ENCODE data around the gene MATCAP1.

DNA sequence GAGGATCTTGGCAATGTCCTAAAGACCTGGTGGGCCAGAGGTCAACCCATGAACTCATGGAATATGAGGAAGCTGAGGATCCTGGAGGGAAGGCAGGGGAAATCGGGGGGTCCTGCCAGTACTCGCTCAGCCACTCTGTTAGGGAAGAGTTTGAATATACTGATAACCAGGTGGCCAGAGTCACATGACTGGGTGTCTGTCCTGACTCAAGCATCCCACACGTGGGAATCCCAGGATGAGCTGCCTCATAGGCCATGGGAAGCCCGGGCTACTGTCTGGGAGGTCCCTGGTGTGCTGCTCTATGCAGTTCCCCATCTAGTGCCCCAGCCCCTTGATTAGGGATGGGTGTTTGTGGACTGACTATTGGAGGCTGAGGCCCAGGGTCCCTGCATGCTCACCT, 4.6 kb upstream of the MATCAP1 start:
- TF ChIP-seq, protein P1, sequence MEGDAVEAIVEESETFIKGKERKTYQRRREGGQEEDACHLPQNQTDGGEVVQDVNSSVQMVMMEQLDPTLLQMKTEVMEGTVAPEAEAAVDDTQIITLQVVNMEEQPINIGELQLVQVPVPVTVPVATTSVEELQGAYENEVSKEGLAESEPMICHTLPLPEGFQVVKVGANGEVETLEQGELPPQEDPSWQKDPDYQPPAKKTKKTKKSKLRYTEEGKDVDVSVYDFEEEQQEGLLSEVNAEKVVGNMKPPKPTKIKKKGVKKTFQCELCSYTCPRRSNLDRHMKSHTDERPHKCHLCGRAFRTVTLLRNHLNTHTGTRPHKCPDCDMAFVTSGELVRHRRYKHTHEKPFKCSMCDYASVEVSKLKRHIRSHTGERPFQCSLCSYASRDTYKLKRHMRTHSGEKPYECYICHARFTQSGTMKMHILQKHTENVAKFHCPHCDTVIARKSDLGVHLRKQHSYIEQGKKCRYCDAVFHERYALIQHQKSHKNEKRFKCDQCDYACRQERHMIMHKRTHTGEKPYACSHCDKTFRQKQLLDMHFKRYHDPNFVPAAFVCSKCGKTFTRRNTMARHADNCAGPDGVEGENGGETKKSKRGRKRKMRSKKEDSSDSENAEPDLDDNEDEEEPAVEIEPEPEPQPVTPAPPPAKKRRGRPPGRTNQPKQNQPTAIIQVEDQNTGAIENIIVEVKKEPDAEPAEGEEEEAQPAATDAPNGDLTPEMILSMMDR (IDR thresholded peaks at IDR 0.05; ENCODE audit: low read depth, low read length, missing input control) = no peak
- no peak for TF ChIP-seq JUND (IDR thresholded peaks at IDR 0.05)
- TF ChIP-seq, protein P2, sequence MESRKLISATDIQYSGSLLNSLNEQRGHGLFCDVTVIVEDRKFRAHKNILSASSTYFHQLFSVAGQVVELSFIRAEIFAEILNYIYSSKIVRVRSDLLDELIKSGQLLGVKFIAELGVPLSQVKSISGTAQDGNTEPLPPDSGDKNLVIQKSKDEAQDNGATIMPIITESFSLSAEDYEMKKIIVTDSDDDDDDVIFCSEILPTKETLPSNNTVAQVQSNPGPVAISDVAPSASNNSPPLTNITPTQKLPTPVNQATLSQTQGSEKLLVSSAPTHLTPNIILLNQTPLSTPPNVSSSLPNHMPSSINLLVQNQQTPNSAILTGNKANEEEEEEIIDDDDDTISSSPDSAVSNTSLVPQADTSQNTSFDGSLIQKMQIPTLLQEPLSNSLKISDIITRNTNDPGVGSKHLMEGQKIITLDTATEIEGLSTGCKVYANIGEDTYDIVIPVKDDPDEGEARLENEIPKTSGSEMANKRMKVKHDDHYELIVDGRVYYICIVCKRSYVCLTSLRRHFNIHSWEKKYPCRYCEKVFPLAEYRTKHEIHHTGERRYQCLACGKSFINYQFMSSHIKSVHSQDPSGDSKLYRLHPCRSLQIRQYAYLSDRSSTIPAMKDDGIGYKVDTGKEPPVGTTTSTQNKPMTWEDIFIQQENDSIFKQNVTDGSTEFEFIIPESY (IDR thresholded peaks at IDR 0.05) = no peak
- no peak for TF ChIP-seq FOXA1 (IDR thresholded peaks at IDR 0.05)
- no peak for TF ChIP-seq TAF1 (conservative IDR thresholded peaks at IDR 0.05)
- no peak for TF ChIP-seq RAD21 (IDR thresholded peaks at IDR 0.05)
- TF ChIP-seq HNF4G (IDR thresholded peaks at IDR 0.05) = no peak

Measured in liver (tissue), 3 donors.